Subcutaneous abdominal adipose tissue (tissue), 5 donors: ENCODE data around the gene LSM3.

Experiments
- H3K27ac ChIP-seq: one replicate; pipeline ENCODE4 v1.7.0; 2013; ENCODE audit warnings: low read depth, mild to moderate bottlenecking, inconsistent platforms, low read length, moderate library complexity
- H3K27me3 ChIP-seq, 5 donors: one replicate each; pipeline ENCODE4 v1.7.0; 2013; ENCODE audit warnings: low read length in 5 of 5, inconsistent platforms in 1 of 5; ENCODE audit not compliant: control insufficient read depth in 5 of 5, insufficient read depth in 4 of 5
- H3K36me3 ChIP-seq, 5 donors: one replicate each; pipeline ENCODE4 v1.7.0; 2013; ENCODE audit warnings: low read length in 5 of 5; ENCODE audit not compliant: control insufficient read depth in 5 of 5, insufficient read depth in 5 of 5
- H3K4me1 ChIP-seq, 5 donors: one replicate each; pipeline ENCODE4 v1.7.0; 2013; ENCODE audit warnings: low read length in 5 of 5, mild to moderate bottlenecking in 3 of 5, moderate library complexity in 1 of 5; ENCODE audit not compliant: control insufficient read depth in 5 of 5, insufficient read depth in 5 of 5
- H3K4me3 ChIP-seq, 5 donors: one replicate each; pipeline ENCODE4 v1.7.0; 2013; ENCODE audit warnings: low read length in 5 of 5, low read depth in 1 of 5
- H3K9ac ChIP-seq, 5 donors: one replicate each; pipeline ENCODE4 v1.7.0; 2013; ENCODE audit warnings: low read length in 5 of 5, mild to moderate bottlenecking in 4 of 5, moderate library complexity in 3 of 5
- H3K9me3 ChIP-seq, 5 donors: one replicate each; pipeline ENCODE4 v1.7.0; 2013; ENCODE audit warnings: low read length in 5 of 5; ENCODE audit not compliant: control insufficient read depth in 5 of 5
- donor health status: healthy.
- donor health status: healthy.
- donor health status: healthy.
- donor health status: healthy.
- donor health status: healthy.

Gene LSM3

DNA sequence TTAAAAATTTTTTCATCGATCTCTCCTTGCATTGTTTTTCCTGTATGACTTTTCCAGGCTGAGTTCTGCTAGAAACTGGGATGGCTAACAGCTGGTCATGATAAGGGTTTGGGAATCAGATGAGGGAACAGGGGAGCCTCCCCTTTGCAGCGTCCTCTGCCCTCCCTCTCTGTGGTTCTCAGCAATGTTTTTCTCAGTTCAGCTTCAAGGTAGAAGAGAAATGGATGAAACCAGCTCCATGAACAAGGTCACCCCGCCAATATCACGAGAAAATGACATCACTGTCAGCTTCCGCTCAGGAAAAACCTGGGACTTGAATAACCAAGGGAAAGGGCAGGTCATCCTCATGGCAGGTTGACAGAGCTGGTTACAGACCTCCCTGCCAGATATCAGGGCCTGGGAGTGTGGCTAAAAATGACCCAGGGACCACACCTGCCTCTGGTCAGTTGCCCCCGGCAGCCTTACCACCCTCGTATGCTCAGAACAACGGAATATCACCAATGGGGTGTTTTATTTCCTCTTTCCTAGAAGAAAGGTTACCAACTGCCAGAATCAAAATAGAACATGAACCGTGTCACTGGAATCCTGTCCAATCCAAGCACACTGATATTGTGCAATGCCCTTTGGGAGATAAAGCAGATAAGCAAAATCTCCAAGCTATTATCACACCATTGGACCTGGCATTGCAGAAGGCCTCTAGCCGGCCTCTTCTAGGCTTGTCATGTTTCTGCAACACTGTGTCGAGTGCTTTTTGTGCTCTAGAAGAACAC, 26.1 kb downstream of the LSM3 start:
- peak overlapping the region in 1 of 5 donors; percentile 19 for H3K9ac ChIP-seq
- H3K27ac ChIP-seq, result peak overlapping the region; percentile 13

DNA sequence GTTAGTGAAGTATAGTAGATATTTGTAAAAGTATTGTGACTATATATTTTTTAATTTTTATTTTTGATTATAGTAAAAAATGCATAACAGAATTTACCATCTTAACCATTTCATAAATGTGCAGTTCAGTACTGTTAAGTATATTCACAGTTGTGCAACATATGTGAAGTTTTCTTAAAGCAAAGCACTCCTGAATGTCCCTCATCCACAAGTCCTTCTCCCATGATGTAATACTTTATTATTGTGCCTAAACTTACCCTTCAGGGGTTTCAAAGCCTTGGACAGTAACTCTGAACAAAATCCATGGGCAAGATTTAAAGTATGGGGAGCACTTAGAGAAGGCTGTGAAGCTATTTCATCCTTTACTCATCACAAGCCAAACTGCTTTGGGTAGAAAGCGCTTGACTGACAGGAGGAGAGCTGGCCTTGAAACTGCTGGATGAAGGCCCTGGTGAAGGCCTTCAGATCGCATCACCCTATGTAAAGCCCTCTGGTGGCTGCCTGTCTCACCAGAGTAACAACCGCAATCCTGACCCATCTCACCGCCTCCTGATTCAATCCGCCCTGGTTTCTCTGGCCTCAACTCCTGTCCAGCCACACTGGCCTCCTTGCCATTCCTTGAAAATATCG, 28.0 kb downstream of the LSM3 start:
- H3K9ac ChIP-seq, result no peak overlapping the region
- no peaks in the 10 kb centered on the region for H3K27me3 ChIP-seq
- H3K4me3 ChIP-seq, result no peak overlapping the region
- no peaks in the 10 kb centered on the region for H3K9me3 ChIP-seq
- no peak overlapping the region for H3K27ac ChIP-seq
- H3K4me1 ChIP-seq, result peaks cover 9 to 37% (median 35%) of the 10 kb centered on the region in 5 donors
- no peaks in the 10 kb centered on the region for H3K36me3 ChIP-seq

More for the DNA sequence above, 26.1 kb downstream of the LSM3 start:
- Histone ChIP-seq H3K4me1 (peaks cover 9 to 41% (median 36%) of the 10 kb centered on the region in 5 donors), H3K4me3 (no peak overlapping the region), H3K9me3 (no peaks in the 10 kb centered on the region), H3K27me3 (no peaks in the 10 kb centered on the region), H3K36me3 (peaks cover 0 to 6% (median 2%) of the 10 kb centered on the region in 5 donors)

DNA sequence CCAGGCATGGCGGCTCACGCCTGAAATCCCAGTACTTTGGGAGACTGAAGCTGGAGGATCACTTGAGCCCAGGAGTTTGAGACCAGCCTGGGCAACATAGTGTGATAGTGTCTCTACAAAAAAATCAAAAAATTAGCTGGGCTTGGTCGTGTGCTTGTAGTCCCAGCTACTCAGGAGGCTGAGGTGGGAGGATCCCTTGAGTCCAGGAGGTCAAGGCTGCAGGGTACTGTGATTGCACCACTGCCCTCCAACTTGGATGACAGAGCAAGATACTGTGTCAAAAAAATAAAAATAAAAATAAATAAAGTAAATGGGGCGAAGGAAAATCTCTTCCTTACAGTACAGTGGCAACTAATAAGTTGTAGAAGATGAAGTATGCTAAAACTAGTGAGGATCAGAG, 29.6 kb downstream of the LSM3 start:
- Histone ChIP-seq H3K9ac (no peak overlapping the region), H3K9me3 (no peaks in the 10 kb centered on the region), H3K36me3 (no peaks in the 10 kb centered on the region), H3K27ac (no peak overlapping the region), H3K4me1 (peaks cover 8 to 22% (median 20%) of the 10 kb centered on the region in 5 donors), H3K4me3 (no peak overlapping the region), H3K27me3 (peaks cover 0 to 3% (median 0%) of the 10 kb centered on the region in 5 donors)

DNA sequence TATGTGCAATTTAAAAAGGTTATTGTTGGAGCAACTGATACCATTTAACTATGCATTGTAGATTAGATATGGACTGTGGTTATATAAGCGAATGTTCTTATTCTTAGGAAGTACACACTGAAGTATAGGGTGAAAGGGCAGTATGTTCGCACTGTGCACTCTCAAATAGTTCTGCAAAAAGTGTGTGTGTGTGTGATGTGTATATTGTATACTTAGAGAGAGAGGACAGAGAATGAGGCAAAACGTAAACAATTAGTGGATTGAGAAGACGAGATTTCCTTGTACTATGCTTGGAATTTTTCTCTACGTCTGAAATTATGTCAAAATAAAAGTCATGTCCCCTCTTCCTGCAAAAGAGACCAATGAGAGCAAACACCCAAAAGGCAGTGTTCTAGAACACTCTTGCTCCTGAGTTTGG, 30.4 kb downstream of the LSM3 start:
- H3K4me1 ChIP-seq, result peaks cover 7 to 14% (median 12%) of the 10 kb centered on the region in 5 donors
- peaks cover 0 to 3% (median 0%) of the 10 kb centered on the region in 5 donors for H3K27me3 ChIP-seq
- H3K9ac ChIP-seq, result no peak overlapping the region
- H3K36me3 ChIP-seq, result no peaks in the 10 kb centered on the region
- no peak overlapping the region for H3K4me3 ChIP-seq
- no peak overlapping the region for H3K27ac ChIP-seq
- H3K9me3 ChIP-seq, result no peaks in the 10 kb centered on the region

DNA sequence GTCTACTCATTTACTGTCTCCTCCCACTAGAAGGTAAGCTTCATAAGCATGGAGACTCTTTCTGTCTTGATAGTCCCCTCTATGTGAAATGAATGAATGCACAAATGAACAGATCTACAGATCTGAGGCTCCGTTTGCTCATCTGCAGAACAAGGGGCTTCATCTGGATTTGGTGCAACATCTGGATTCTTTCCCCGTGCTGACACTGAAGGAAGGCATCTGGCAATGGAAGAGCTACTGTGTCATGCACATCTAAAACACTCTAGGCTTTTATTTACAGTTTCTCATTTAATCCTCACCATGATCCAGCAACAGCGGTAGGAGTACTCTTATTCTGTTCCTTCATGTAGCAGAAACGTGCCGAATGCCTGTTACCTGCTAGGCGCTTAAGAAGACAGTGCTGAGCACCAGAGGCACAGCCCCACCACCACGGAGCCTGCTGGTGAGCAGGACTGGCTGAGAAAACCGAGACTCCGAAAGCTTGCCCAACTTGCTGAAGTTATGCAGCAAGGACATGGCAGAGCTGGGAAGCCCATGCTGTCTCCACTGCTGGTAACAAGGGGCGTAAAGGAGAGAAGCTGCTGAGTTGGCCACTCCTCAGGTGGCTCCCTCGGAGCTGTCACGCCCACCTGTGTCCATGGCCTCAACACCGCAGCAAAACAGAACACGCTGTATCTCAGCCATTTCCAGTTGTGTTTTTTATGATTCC, 31.1 kb downstream of the LSM3 start:
- no peak overlapping the region for H3K27ac ChIP-seq
- peaks cover 0 to 3% (median 0%) of the 10 kb centered on the region in 5 donors for H3K27me3 ChIP-seq
- H3K36me3 ChIP-seq, result no peaks in the 10 kb centered on the region
- peaks cover 3 to 8% (median 5%) of the 10 kb centered on the region in 5 donors for H3K4me1 ChIP-seq
- H3K4me3 ChIP-seq, result no peak overlapping the region
- no peaks in the 10 kb centered on the region for H3K9me3 ChIP-seq
- no peak overlapping the region for H3K9ac ChIP-seq

DNA sequence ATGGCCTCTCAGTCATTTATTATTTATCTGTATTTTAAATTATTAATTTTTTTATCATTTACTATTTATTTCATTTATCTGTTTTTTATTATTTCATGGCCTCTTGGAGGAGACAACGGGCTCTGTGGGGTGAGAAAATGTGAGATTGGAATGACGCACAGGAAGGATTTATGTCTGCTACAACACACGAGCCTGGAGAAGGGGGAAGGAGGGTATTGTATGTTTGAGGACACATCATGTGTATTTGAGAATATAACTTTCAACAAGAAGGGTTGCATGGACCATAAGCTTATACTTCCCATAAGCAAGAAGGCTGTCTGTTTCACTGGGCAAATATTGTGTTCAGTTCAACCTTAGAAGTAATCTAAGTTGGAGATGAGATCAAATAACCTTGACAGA, 31.7 kb downstream of the LSM3 start:
- Histone ChIP-seq H3K27ac (no peak overlapping the region), H3K27me3 (peaks cover 0 to 3% (median 0%) of the 10 kb centered on the region in 5 donors), H3K36me3 (no peaks in the 10 kb centered on the region), H3K4me3 (no peak overlapping the region), H3K4me1 (peaks cover 0 to 4% (median 0%) of the 10 kb centered on the region in 5 donors), H3K9me3 (no peaks in the 10 kb centered on the region), H3K9ac (no peak overlapping the region)

DNA sequence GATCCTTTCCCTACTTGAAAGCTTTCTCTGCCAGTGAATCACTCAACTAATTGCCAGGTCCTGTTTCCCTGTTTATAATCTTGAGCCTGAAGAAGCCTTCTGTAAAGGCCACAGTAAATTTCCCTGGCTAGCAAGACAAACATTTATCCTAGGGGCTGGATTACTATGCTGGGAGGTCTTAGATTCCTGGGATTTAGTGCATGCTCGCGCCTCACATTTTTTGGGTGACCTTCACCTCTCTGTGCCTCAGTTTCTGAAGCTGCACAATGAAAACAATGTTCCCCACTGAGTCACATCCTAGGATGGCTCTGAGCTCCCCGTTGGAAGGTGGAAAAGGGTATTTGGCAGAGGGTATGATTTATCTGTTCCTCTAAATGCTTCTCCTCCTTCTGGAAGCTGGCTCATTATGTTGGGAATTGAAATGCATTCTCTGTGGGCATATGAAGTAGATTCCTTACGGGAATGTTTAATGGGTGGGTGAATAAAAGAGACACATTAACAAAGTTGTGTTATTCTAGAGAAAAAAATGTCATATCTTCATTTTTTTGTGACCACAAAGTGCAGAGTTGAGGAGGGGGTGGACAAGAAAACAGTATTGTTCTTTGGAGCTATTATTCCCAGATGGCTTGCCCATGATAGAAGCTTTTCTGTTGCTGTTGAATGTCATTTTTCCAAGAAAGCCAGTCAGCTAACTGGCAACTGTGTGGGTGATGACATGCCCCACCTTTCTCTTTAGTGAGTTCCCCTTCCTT, 32.4 kb downstream of the LSM3 start:
- Histone ChIP-seq H3K9ac (no peak overlapping the region), H3K27ac (no peak overlapping the region), H3K36me3 (no peaks in the 10 kb centered on the region), H3K9me3 (no peaks in the 10 kb centered on the region), H3K4me1 (peaks cover 0 to 4% (median 0%) of the 10 kb centered on the region in 5 donors), H3K27me3 (peaks cover 0 to 3% (median 0%) of the 10 kb centered on the region in 5 donors), H3K4me3 (no peak overlapping the region)

DNA sequence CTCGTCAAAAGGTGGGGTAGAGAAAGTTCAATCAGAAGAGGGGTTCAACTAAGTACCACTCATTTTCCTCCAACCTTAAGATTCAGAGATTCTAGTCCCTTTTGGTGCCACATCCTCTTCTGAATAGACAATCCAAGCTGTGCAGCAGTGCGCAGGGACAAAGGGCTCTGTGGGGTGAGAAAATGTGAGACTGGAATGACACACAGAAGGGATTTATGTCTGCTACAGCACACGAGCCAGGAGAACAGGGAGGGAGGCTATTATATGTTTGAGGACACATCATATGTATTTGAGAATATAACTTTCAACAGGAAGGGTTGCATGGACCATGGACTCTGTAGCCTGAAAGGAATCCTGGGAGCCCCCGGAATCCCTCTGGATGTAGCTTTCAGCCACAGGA, 33.0 kb downstream of the LSM3 start:
- Histone ChIP-seq H3K4me3 (no peak overlapping the region), H3K27me3 (peaks cover 0 to 3% (median 0%) of the 10 kb centered on the region in 5 donors), H3K27ac (no peak overlapping the region), H3K4me1 (peaks cover 0 to 4% (median 1%) of the 10 kb centered on the region in 5 donors), H3K9me3 (no peaks in the 10 kb centered on the region), H3K9ac (no peak overlapping the region), H3K36me3 (no peaks in the 10 kb centered on the region)

DNA sequence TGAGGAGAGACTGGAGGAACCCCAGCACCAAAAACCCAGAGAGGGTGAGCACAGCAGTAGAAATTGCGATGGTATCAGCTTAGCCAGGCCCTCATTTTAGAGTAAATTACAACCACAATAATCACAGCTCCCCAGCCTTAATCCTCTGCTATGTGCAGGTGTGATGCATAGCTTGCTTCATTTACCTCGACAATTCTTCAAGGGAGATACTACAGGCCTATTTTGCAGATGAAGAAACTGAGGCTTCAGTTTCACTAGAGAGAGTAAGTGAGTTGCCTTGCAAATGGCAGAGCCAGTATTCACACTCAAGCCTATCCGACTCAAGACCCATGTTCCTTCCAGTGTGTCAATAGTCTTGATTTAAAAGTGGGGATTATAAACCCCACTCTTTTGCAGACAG, 33.4 kb downstream of the LSM3 start:
- Histone ChIP-seq H3K27ac (no peak overlapping the region), H3K9ac (no peak overlapping the region)

More for the DNA sequence above, 33.4 kb downstream of the LSM3 start:
- Histone ChIP-seq H3K27me3 (peaks cover 0 to 3% (median 0%) of the 10 kb centered on the region in 5 donors), H3K4me1 (peaks cover 0 to 5% (median 2%) of the 10 kb centered on the region in 5 donors), H3K9me3 (no peaks in the 10 kb centered on the region), H3K4me3 (no peak overlapping the region), H3K36me3 (no peaks in the 10 kb centered on the region)
